SK-N-SH treated with all-trans-retinoic acid at 6 μM for 48 hours (cell line): ENCODE data around the gene CADM2.

Source experiments
- ATAC-seq: fragments of 200-7000 bp; cut with Tn5 transposase; 3 replicates; pipeline ENCODE4 v1.9.1; 2020; ENCODE audit warnings: mild to moderate bottlenecking, moderate library complexity
- ARNTL ChIP-seq: fragments of 450-650 bp; formaldehyde crosslinking; IDR thresholded peaks from 2 replicates; pipeline ENCODE4 v1.5.0; 2020; ENCODE audit warnings: low read depth, mild to moderate bottlenecking, moderate library complexity, borderline replicate concordance
- BACH2 ChIP-seq: fragments of 250-450 bp; sonication (Bioruptor Pico); IDR thresholded peaks from 2 replicates; pipeline ENCODE4 v1.9.0; 2021; ENCODE audit warnings: mild to moderate bottlenecking, borderline replicate concordance
- CREB5 ChIP-seq: fragments of 250-450 bp; sonication (Bioruptor Pico); IDR thresholded peaks from 2 replicates; pipeline ENCODE4 v1.5.1; 2020; ENCODE audit warnings: low read depth, mild to moderate bottlenecking, moderate library complexity
- CSDC2 ChIP-seq: fragments of 250-450 bp; sonication (Bioruptor Pico); IDR thresholded peaks from 2 replicates; pipeline ENCODE4 v1.5.0; 2020; ENCODE audit warnings: mild to moderate bottlenecking, moderate library complexity
- CSRNP3 ChIP-seq: fragments of 250-450 bp; sonication (Bioruptor Pico); IDR thresholded peaks from 2 replicates; pipeline ENCODE4 v1.5.1; 2021; ENCODE audit warnings: mild to moderate bottlenecking, moderate library complexity
- ESRRG ChIP-seq: fragments of 250-450 bp; sonication (Bioruptor Pico); IDR thresholded peaks from 2 replicates; pipeline ENCODE4 v1.6.1; 2021; ENCODE audit warnings: mild to moderate bottlenecking
- GLIS3 ChIP-seq: fragments of 250-450 bp; sonication (Bioruptor Pico); IDR thresholded peaks from 2 replicates; pipeline ENCODE4 v1.5.0; 2020; ENCODE audit warnings: mild to moderate bottlenecking, moderate library complexity
- ISL1 ChIP-seq: fragments of 250-450 bp; sonication (Bioruptor Pico); IDR thresholded peaks from 2 replicates; pipeline ENCODE4 v2.1.2; 2022; ENCODE audit warnings: mild to moderate bottlenecking, moderate library complexity
- OSR1 ChIP-seq: fragments of 250-450 bp; sonication (Bioruptor Pico); IDR thresholded peaks from 2 replicates; pipeline ENCODE4 v1.8.0; 2022; ENCODE audit warnings: moderate library complexity, mild to moderate bottlenecking, inconsistent platforms
- PATZ1 ChIP-seq: fragments of 250-450 bp; sonication (Bioruptor Pico); IDR thresholded peaks from 2 replicates; pipeline ENCODE4 v1.8.0; 2020; ENCODE audit warnings: mild to moderate bottlenecking, moderate library complexity, borderline replicate concordance
- PPARA ChIP-seq: fragments of 250-450 bp; sonication (Bioruptor Pico); IDR thresholded peaks from 2 replicates; pipeline ENCODE4 v1.5.0; 2020; ENCODE audit warnings: mild to moderate bottlenecking, borderline replicate concordance
- RARB ChIP-seq: fragments of 250-450 bp; sonication (Bioruptor Pico); IDR thresholded peaks from 2 replicates; pipeline ENCODE4 v1.8.0; 2021; ENCODE audit warnings: mild to moderate bottlenecking, moderate library complexity
- SNAI2 ChIP-seq: fragments of 250-450 bp; sonication (Bioruptor Pico); IDR thresholded peaks from 2 replicates; pipeline ENCODE4 v1.5.0; 2020; ENCODE audit warnings: mild to moderate bottlenecking, moderate library complexity
- TCF4 ChIP-seq: fragments of 250-450 bp; sonication (Bioruptor Pico); IDR thresholded peaks from 2 replicates; pipeline ENCODE4 v1.8.0; 2021; ENCODE audit warnings: mild to moderate bottlenecking, moderate library complexity, borderline replicate concordance
- TOX ChIP-seq: fragments of 250-450 bp; sonication (Bioruptor Pico); IDR thresholded peaks from 2 replicates; pipeline ENCODE4 v1.8.0; 2021; ENCODE audit warnings: mild to moderate bottlenecking, moderate library complexity, borderline replicate concordance
- TSHZ2 ChIP-seq: fragments of 250-450 bp; sonication (Bioruptor Pico); IDR thresholded peaks from 2 replicates; pipeline ENCODE4 v1.5.0; 2020; ENCODE audit warnings: mild to moderate bottlenecking, moderate library complexity
- ZC3H10 ChIP-seq: fragments of 250-450 bp; sonication (Bioruptor Pico); IDR thresholded peaks from 2 replicates; pipeline ENCODE4 v1.5.1; 2021; ENCODE audit warnings: mild to moderate bottlenecking, moderate library complexity
- ZFP3 ChIP-seq: fragments of 250-450 bp; sonication (Bioruptor Pico); IDR thresholded peaks from 2 replicates; pipeline ENCODE4 v1.5.0; 2020; ENCODE audit warnings: mild to moderate bottlenecking, moderate library complexity
- ZFP30 ChIP-seq: fragments of 450-650 bp; formaldehyde crosslinking; IDR thresholded peaks from 2 replicates; pipeline ENCODE4 v1.5.0; 2022; ENCODE audit warnings: mild to moderate bottlenecking, moderate library complexity
- ZNF565 ChIP-seq: fragments of 450-650 bp; formaldehyde crosslinking; conservative IDR thresholded peaks from 2 replicates; pipeline ENCODE4 v1.5.0; 2020; ENCODE audit warnings: low read depth, mild to moderate bottlenecking, moderate library complexity
- ZNF70 ChIP-seq: fragments of 450-650 bp; formaldehyde crosslinking; IDR thresholded peaks from 2 replicates; pipeline ENCODE4 v1.5.0; 2020; ENCODE audit warnings: mild to moderate bottlenecking, moderate library complexity
- ZNF8 ChIP-seq: fragments of 450-650 bp; formaldehyde crosslinking; IDR thresholded peaks from 2 replicates; pipeline ENCODE4 v1.5.0; 2020; ENCODE audit warnings: mild to moderate bottlenecking, moderate library complexity

The CADM2 gene

GRCh38 chr3:85632921-85633320, 674.1 kb downstream of the CADM2 start:
- no peak for ATAC-seq
- TF ChIP-seq ZFP3 (CRISPR knock-in tag) (no peak), ISL1 (no peak), SNAI2 (no peak), RARB (CRISPR knock-in tag) (no peak), CREB5 (CRISPR knock-in tag) (no peak), OSR1 (CRISPR knock-in tag) (no peak), ZNF565 (CRISPR knock-in tag) (no peak), PATZ1 (CRISPR knock-in tag) (no peak), CSDC2 (no peak), PPARA (CRISPR knock-in tag) (no peak), GLIS3 (CRISPR knock-in tag) (no peak)

GRCh38 chr3:85652360-85652759, 693.6 kb downstream of the CADM2 start:
- ATAC-seq = no peak
- no peak for TF ChIP-seq ZFP3 (CRISPR knock-in tag)
- no peak for TF ChIP-seq ZFP30
- TF ChIP-seq ARNTL = no peak
- TF ChIP-seq ISL1 = no peak
- TF ChIP-seq CSRNP3 (CRISPR knock-in tag) = no peak
- no peak for TF ChIP-seq ZNF70 (CRISPR knock-in tag)
- TF ChIP-seq ZC3H10 (CRISPR knock-in tag) = no peak
- TF ChIP-seq CSDC2 = no peak
- TF ChIP-seq ESRRG (CRISPR knock-in tag) = no peak
- no peak for TF ChIP-seq RARB (CRISPR knock-in tag)
- TF ChIP-seq TSHZ2 (CRISPR knock-in tag) = no peak
- TF ChIP-seq TCF4 (CRISPR knock-in tag) = no peak
- TF ChIP-seq SNAI2 = no peak
- no peak for TF ChIP-seq PPARA (CRISPR knock-in tag)
- no peak for TF ChIP-seq PATZ1 (CRISPR knock-in tag)

- TF ChIP-seq GLIS3 (CRISPR knock-in tag) = no peak
- no peak for TF ChIP-seq ZC3H10 (CRISPR knock-in tag)
- no peak for TF ChIP-seq ZNF565 (CRISPR knock-in tag)
- no peak for TF ChIP-seq TCF4 (CRISPR knock-in tag)
- no peak for TF ChIP-seq RARB (CRISPR knock-in tag)
- no peak for TF ChIP-seq CSDC2
- no peak for TF ChIP-seq ESRRG (CRISPR knock-in tag)
- no peak for TF ChIP-seq ZNF8
- no peak for TF ChIP-seq OSR1 (CRISPR knock-in tag)
- TF ChIP-seq PATZ1 (CRISPR knock-in tag) = no peak
- TF ChIP-seq SNAI2 = no peak
- TF ChIP-seq ARNTL = no peak
- no peak for TF ChIP-seq CREB5 (CRISPR knock-in tag)
- TF ChIP-seq TOX (CRISPR knock-in tag) = no peak
- TF ChIP-seq BACH2 (CRISPR knock-in tag) = no peak
- TF ChIP-seq ZNF70 (CRISPR knock-in tag) = no peak
- no peak for TF ChIP-seq CSRNP3 (CRISPR knock-in tag)
- no peak for ATAC-seq
These were observed 701.7 kb downstream of the CADM2 start for GRCh38 chr3:85660451-85660850.
